A549 treated with GW870086 at 1 μM for 4 hours (cell line): Measurements from ENCODE around the gene SOCS3. TPM values are rescaled to one million over a fixed set of nuclear protein-coding genes. Genes with fewer than 3 reads are reported as not detected.

Experiments used
- total RNA-seq: library from RNA; stranded (reverse); fragments of 200-300 nt; extraction: Qiagen RNA extraction; gene quantifications from 5 replicates; pipeline ENCODE4 v1.2.3, GENCODE V29; 2022; ENCODE audit warnings: low read depth

SOCS3 gene
- 31.6 to 38.2 TPM (median 35.7 TPM) in 5 replicates for total RNA-seq

GRCh38 chr17:78359997-78360370 lies at the start of gene SOCS3:
Gene SOCS3 (minus strand): TSS chr17:78360077. CDS start chr17:78359095, 982 bp downstream.

DNA sequence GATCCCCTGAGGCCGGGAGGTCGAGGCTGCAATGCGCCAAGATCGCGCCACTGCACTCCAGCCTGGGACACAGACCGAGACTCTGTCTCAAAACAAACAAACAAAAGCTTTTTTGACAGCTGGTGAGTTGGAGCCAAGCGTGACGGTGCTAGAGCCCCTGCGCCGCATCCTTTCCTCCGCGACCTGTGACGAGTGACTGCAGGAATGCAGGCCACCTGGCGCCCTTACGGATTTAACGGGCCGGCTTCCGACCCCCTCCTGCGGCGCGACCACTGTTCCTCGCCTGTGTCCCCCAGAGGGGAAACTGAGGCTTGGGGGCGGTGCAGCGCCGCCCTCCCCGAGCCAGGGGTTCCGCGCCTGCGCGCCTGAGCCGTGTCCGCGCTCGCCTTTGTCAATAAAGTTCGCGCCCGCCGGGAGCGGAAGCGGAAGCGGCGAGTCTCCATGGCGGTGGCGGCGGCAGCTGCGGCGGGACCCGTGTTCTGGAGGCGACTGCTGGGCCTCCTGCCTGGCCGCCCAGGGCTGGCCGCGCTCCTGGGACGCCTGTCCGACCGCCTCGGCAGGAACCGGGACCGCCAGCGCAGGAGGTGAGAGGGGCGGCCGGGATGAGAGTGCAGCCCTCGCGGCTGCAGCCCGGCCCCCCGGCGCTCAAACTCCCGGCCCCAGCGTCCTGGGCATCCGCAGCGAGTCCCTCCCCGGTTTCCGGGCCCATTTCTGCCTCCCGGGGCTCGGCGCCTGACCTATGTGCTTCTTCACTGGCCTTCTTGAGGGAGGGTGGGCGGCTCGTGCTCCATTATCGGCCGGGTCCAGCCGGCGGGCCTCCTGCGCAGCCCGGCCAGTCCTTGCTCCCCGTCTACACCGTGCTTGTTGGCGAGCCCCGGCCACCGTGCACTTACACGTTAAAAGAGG lies 18.6 kb upstream of the SOCS3 start, which contains the start of gene PGS1:
PGS1 (plus strand) TSS at position 425 of the 906 bp plus-strand sequence; CDS start at position 442, 17 bp downstream.

Other genes starting within 250 kb of the SOCS3 start
- 9.2 to 13.5 TPM (median 12.0 TPM) in 5 replicates for gene TMC6, start 231.3 kb downstream of the SOCS3 start, total RNA-seq
- 0.21 to 0.42 TPM (median 0.40 TPM) in 5 replicates for gene TMC8, start 229.3 kb downstream of the SOCS3 start, total RNA-seq
- not detected in 5 replicates for gene C17orf99, start 213.7 kb downstream of the SOCS3 start, total RNA-seq
- gene SYNGR2, start 191.5 kb downstream of the SOCS3 start, total RNA-seq: 112 to 208 TPM (median 191 TPM) in 5 replicates
- 211 to 279 TPM (median 233 TPM) in 5 replicates for gene TK1, start 173.0 kb downstream of the SOCS3 start, total RNA-seq
- gene AFMID, start 172.7 kb downstream of the SOCS3 start, total RNA-seq: 34.8 to 55.0 TPM (median 36.2 TPM) in 5 replicates
- 95.9 to 111 TPM (median 104 TPM) in 5 replicates for gene BIRC5, start 145.8 kb downstream of the SOCS3 start, total RNA-seq
- gene TMEM235, start 128.4 kb downstream of the SOCS3 start, total RNA-seq: not detected in 5 replicates
- gene PGS1, start 18.6 kb upstream of the SOCS3 start, total RNA-seq: 18.7 to 26.6 TPM (median 22.8 TPM) in 5 replicates
- 0.87 to 1.1 TPM (median 1.0 TPM) in 5 replicates for gene DNAH17, start 217.3 kb upstream of the SOCS3 start, total RNA-seq